Anterior cingulate cortex (tissue), 58 donors: ENCODE results near the gene GRM8.
A peak's percentile ranks its signal among the peaks of the same experiment; 100 is the strongest.

Source experiments
- DNase-seq, 58 donors: peaks; one replicate each; lab custom pipeline; 2025; lab: John Stamatoyannopoulos, UW

The GRM8 gene

DNA sequence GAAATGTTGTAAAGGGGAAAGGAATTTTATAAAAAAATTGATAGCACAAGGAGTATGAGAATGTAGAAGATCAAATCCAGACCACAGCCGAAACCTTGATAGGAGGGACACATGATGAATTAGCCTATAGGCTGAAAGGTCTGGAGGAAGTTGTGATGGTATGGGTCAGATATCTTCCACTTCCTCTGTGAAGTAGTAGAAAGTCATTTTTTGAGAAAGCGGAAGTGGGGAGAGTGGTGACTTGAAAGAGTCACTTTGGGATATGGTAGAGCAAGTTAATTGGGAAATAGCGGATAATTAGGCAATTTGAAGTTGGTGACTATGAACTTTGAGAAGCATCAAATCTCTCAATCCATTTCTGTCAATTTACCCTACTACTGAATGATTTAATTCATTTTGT is 99.4 kb downstream of the GRM8 start:
- DNase-seq = no peak

DNA sequence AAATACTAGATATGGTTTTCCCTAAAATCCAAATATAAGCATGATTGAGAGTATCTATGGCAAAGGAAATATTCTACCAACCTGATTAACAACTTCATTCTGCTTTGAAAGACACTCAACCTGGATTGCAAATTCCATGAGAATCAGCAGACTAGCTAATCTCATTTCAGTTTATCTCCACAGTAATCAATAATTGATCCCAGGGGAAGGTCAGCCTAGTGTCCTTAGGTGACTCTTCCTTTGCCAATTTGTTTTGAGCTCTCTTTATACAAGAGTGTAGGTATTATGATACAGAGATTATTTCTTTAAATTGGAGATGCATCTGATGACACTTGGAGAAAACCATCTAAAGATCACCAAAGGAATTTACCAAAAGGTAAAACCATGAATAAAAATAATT is 100.3 kb downstream of the GRM8 start:
- DNase-seq = no peak

DNA sequence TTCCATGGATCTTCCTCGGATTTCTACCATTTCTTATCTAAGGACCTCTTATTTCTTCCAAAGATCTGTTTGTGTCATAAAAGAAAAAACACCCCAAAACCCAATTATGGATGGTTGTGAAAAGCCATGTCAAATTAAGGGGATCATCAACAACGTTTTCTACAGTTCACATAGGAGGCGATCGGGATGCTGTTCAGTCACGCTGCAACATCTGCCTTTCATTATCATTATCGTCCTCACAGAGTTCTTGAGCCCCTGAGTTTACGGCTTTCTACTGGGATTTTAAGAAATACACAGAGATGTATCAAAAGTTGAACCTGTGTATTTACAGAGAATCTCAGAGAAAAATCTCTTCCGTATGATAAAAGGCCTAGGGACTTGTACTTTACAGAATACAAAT is 101.4 kb downstream of the GRM8 start:
- no peak for DNase-seq

DNA sequence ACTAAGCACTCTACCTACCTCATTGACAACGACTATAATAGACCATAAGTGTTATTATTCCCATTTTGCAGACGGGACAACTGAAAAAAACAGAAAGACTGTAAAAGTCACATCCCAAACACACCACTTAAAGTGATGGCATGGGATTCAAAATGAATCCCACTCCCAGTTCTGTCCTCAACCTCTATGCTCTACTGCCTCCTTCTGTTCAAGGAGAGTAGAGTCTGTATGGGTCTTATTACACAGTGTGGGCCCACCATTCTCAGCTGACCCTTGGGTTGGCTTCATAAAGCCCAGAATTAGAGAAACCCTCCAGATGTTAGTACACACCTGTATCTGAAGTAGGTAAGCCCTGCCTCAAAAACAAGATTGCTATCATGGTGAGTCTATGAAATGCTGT is 102.2 kb downstream of the GRM8 start:
- DNase-seq = no peak

DNA sequence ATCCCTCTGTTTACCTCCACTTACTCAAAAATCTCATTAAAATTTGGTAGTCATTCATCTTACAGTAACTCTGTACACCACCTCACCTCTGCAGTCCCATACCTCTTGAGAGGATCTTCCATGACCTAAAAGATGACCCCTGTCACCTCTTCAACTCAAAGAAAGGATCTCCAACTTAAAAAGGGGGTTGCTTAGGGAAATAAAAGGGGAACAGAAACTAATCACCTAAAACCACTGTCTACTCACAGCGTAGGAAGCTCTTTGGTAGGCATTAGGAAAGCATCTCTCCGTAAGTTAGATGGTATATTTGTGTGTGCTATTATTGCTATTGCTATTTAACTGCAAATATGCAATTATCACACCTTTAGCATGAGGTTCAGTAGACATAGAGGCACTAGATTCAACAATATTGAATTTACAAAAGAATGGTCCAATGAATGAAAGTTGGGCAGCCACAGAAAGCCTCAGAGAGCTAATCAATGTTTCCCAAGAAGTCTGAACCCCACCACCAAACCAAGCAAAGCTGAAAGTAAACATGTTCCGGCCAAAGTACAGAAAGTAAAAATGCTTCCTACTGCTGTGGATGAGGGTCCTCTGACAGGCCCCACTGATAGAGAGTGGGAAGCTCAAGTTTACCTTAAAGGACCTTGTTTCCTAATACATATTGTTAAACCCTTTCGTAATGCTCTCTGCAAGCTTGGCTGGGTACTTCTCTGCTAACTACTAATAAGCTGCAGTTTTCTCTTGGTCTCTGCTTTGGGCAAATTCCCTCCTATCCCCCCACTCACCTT is 105.8 kb downstream of the GRM8 start:
- DNase-seq = no peak

DNA sequence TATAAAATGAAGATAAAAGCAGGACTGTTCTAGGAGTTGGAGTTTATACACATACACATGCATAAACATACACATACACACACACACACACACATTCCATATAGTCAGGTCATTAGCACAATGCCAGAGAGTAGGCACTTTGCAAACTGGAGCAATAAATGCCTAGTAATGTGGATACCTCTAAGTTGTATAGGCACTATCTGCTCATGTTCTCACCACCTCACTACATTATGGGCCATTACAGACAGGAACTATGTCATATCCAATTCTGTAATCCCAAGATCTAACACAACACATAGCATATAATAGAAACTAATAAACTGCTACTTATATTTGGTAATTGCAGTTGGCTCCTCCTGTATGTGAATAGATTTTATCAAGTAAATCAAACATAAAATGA is 115.6 kb downstream of the GRM8 start:
- no peak for DNase-seq

DNA sequence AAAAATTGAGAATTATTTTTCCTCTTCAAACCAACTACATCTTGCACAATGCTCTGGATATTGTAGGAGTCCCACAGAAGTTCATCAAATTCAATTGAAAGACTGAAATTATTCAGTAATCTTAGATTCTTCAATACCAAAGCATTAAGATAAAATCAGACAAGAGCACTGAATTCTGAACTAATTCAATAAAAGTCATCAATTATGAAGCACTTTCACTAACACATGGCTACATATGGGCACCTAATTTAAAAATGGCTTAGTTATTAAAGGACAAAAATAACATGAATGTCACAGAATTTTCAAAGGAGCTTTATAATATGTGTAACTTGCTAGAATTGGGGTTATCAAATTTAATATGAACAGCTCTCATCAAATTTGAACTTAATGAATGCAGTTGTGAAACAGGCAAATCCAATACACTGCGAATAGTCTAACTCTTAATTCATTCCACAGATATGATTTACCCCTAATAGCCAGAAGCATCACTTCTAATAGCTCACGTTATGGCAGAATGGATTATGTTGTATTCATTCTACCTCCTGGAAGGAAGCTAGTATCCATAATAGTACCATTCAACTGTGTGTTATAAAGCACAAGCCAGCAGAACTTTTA is 116.8 kb downstream of the GRM8 start:
- no peak for DNase-seq

DNA sequence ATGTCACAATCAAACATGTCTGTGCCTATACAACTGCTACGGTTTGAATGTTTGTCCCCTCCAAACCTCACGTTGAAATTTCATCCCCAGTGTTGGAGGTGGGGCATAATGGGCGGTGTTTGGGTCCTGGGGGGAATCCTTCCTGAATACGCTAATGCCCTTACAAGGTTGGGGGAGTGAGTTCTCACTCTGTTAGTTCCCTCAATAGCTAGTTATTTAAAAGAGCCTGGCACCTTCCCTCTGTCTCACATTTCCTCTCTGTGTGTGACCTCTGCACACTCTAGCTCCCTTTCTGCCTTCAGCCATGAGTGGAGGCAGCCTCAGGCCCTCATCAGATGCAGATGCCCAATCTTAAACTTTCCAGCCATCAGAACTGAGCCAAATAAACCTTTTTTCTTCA is 129.5 kb downstream of the GRM8 start:
- DNase-seq = no peak

DNA sequence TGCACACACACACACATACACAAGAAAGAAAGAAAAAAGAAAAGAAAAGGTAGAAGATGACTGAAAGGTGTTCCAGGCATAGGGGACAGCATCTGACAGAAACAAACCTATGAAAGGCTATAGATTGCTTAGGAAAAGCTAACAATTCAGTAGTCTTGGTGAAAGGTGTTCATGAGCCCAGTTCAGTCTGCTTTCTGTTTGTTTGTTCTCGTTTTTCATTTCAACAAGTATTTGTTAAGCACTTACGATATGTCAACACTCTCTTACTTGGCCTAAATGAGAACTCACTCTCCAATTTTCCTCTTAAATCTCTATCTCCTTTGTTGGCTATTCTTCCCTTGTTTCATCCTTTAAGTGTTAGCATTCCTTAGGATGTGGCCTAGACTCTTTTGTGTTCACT is 133.2 kb downstream of the GRM8 start:
- no peak for DNase-seq

DNA sequence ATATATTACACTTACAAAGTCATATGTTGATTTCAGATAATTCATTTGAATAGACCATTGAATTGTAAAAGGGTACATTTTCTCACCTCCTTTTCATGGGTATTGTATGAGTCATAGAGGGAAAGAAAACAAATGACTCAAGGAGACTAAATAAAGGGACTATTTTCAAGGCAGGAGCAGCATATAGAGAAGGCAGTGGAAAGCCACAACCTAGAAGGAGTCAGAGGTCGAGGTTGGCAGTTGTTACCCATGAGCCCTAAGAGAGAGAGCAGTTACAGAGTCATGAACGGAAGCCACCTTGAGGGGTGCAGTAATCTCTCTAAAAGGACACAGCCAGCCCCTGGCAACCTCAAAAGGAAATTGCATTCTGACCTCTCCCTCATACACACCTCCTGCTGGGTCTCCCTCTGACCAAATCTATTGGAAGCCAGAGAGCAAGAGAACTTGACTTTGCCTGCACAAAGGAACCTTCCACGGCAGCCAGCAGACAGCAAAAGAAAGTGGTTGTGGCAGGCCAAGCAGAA is 137.9 kb downstream of the GRM8 start:
- no peak for DNase-seq

DNA sequence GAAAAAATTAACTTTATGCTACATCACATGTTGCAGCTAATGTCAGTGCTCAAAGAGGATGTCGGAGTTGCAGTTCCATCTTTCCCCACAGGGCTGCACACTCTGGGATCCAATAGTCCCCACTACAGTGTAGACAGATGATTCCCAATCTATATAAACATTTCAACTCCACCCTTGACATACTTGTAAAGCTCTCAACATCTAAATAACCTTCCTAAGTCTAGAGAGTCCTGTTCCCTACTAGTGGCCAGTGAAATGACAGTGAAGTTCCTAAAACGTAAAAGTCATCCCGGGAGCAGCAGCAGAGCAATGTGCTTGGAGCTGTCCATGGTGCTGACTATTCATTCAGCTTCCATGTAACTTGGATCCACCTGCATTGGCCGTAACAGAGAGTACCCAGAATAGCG is 145.1 kb downstream of the GRM8 start:
- DNase-seq = peak in 18 of 58 donors; percentile 2 to 35 (median 15)

DNA sequence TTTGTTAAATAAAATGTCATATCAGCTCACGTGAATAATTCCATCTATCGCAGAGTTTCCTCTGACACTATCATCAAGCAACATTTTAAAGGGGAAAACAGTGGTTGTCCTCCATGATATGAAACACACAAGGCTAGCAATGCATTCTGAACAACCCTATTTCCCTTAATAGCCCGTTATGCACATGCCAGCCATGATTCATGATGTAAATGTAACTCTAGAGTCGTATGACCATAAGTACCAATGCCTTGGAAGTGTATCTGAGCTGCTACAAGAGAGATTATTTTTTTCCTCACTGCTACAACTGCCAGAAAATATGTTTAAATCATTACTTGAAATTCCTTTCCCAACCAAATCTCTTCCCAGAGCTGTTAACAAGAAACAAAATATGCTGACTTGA is 159.4 kb downstream of the GRM8 start:
- no peak for DNase-seq

DNA sequence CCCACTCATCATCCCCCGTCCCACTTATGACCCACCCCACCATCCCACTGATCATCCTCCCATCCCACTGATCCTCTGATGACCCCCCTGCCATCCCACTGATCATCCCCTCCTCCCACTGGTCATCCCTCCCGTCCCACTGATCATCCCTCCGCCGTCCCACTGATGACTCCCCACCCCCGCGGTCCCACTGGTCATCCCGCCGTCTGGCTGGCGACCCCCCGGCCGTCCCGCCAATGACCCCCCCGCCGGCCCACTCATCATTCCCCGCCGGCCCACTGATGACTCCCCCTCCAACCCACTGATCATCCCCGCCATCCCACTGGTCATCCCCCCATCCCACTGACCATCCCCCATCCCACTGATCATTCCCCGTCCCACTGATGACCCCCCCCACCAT is 161.1 kb downstream of the GRM8 start:
- DNase-seq = no peak

DNA sequence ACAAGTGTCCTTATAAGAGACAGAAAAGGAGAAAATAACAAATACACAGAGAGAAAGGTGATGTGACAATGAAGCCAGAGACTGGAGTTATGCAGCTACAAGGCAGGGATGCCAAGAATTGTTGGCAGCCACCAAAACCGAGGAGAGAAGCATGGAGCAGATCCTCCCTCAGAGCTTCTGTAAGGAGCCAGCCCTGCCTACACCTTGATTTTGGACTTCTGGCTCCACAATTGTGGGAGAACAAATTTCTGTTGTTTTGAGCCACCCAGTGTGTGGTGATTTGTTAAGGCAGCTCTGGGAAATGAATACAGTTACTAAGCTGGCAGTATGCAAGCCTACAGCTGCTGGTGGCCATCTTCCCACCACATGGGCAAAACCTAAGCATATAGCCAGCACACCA is 163.6 kb downstream of the GRM8 start:
- peak in 37 of 58 donors; percentile 1 to 83 (median 35) for DNase-seq

DNA sequence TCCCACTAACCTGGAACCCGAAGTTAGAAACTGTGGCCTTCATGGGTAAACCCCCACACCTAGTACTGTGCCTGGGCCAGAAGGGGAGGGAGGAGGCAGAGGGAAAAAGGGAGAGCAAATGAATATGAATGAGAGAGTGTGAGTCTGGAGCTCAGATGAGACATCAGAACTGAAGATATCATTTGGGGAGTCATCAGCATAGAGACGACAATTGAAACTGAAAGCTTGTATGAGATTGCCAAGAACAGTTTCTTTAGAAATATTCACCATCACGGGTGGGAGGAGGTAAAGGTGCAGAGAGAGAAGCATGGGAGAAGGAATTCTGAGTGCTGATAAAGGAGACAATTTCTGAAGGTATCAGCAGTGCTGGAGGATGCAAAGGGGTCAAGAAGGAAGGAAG is 171.2 kb downstream of the GRM8 start:
- peak in 1 of 58 donors; percentile 4 for DNase-seq

DNA sequence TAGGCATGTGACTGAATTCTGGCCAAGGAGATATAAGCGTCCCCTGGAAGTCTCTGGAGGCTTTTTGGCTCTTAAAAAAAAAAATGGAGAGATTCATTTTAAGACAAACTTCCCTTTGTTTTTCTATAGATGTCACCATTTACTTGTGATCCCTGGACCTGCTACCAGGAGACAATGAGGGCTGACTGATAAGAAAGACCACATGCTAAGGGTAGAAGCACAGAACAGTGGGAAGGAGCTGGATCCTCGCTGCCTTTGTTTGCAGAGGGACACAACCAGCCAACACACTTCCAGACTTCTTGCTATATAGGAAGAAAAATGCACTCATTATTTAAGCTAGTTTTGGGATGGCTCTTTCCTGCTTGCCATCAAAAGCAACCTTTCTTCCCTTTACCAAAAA is 172.2 kb downstream of the GRM8 start:
- no peak for DNase-seq

DNA sequence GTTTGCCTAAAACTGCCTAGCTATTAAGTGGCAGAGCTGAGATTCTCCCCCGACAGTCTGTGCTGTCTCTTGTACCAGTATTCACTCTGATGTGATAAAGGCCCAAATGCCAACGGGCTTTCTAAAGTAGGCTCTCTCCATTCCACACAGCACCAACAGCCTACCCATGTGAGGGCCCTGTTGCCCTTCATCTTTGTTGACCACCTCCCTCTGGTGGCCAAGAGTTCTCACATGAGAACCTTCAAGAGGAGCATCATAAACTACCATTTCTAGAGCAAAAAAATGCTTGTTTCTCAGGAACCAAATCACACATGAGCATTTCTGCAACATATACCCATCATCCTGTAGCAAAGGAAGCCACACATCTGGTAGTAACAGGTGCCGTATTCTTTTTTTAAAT is 185.8 kb downstream of the GRM8 start:
- DNase-seq = no peak

DNA sequence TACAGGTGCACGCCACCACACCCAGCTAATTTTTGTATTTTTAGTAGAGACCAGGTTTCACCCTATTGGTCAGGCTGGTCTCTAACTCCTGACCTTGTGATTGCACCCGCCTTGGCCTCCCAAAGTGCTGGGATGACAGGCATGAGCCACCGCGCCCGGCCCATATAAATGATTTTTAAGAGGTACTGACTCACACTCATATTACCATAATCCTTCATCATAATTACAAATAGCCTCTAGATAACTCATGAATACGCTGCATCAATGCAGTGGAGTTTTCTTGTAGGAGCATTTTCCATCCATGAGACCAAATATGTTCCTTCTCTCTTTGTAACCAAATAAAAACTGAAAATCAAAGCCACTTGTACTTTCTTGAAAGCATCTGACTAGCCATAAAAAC is 193.3 kb downstream of the GRM8 start:
- no peak for DNase-seq

DNA sequence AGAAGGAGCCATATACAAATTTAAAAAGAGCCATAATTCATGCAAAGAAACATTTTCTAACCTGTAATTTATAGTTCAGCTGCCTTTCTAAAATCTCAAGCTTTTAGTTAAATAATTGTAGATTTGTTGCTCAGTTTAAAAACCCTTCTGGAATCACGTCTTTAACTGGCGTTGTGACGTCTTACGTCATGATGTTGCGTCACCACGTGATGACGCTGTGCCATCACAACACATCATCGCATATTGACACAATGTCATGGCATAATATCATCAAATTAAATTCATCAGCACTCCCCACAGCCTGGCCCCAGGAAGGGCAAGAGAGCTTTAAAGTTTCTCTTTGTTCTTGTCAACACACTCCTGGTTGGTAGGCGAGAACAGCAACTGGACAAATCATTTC is 194.8 kb downstream of the GRM8 start:
- DNase-seq = no peak

DNA sequence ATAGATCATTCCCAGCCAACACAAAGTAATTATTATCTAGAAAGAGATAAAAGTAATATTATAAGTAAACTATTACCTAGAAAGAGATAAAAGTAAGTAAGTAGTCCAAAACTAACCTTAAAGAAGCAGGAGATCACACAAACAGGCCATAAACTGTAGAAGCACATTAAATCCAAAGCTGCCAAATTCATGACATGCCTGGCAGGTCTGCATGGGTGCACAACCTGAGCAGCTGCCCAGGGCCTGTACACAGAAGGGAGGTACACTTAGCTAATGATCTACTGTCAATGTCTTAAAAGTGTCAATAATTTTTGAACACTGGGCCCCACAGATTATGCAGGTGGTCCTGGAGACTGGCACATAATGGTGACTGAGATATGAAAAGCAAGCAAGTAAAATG is 196.5 kb downstream of the GRM8 start:
- no peak for DNase-seq

DNA sequence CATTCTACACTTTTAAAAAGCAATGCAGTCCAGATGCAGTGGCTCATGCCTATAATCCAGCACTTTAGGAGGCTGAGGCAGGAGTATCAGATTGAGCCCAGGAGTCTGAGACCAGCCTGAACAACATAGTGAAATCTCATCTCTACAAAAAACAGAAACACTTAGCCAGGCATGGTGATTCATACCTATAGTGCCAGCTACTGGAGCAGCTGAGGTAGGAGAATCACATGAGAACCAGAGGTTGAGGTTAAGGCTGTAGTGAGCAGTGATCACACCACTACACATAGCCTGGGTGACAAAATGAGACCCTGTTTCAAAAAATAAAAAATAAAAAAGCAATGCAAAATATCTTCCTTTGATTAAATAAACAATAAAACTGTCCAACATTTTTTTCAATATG is 205.2 kb downstream of the GRM8 start:
- no peak for DNase-seq
